PC-9 (cell line): ENCODE measurements around the gene AFF2. TPM values are rescaled to one million over a fixed set of nuclear protein-coding genes. Genes with fewer than 3 reads are reported as not detected.

ENCODE experiments used
- Bru-seq: library from RNA; stranded (reverse); fragments of 400-500 nt; gene quantifications from one replicate; lab custom pipeline; 2021; lab: Mats Ljungman, UMichigan
- BruChase-seq, 2 experiments: library from RNA; stranded (reverse); fragments of 400-500 nt; gene quantifications; one replicate each; lab custom pipeline; 2021; lab: Mats Ljungman, UMichigan
- BruUV-seq: library from RNA; stranded (reverse); fragments of 400-500 nt; replicated peaks from 2 replicates; lab custom pipeline; 2021; lab: Mats Ljungman, UMichigan
- CTCF ChIA-PET: fragments of 300-600 bp; sonication (Branson Sonifier 250); formaldehyde crosslinking; loops from one replicate; lab custom pipeline; 2022; ENCODE audit warnings: antibody characterized with exemption; lab: Charles Lee
- POLR2A ChIA-PET: fragments of 300-600 bp; sonication (Branson Sonifier 250); formaldehyde crosslinking; loops from one replicate; lab custom pipeline; 2022; ENCODE audit warnings: antibody characterized with exemption; ENCODE audit not compliant: unreplicated experiment; lab: Charles Lee
- DNase-seq, 2 experiments: peaks; one replicate each; pipeline versions ENCODE4 v3.0.0 to v3.0.0-alpha.2; 2015 to 2022; ENCODE audit warnings: mixed read lengths in 1 of 2
- H2AFZ ChIP-seq: fragments of 200-600 bp; sonication (generic); 2 replicates; pipeline ENCODE4 v1.8.1; 2017; ENCODE audit warnings: antibody characterized with exemption
- H3F3A ChIP-seq: fragments of 200-600 bp; sonication (generic); 2 replicates; pipeline ENCODE4 v1.8.1; 2017; ENCODE audit warnings: antibody characterized with exemption, mild to moderate bottlenecking, low read depth; ENCODE audit not compliant: insufficient read depth
- H3K27ac ChIP-seq: fragments of 200-600 bp; sonication (generic); 2 replicates; pipeline ENCODE4 v1.6.1; 2016; ENCODE audit warnings: mixed run types
- H3K27me3 ChIP-seq: fragments of 200-600 bp; sonication (generic); 2 replicates; pipeline ENCODE4 v1.6.1; 2016; ENCODE audit warnings: low read depth, mixed run types; ENCODE audit not compliant: insufficient read depth
- H3K36me3 ChIP-seq: fragments of 200-600 bp; sonication (generic); 2 replicates; pipeline ENCODE4 v1.6.1; 2016; ENCODE audit warnings: low read depth, mixed run types
- H3K4me1 ChIP-seq: fragments of 200-600 bp; sonication (generic); replicated peaks from 2 replicates; pipeline ENCODE4 v1.6.1; 2016; ENCODE audit warnings: mixed run types; ENCODE audit not compliant: insufficient read depth
- H3K4me2 ChIP-seq: fragments of 200-600 bp; sonication (generic); 2 replicates; pipeline ENCODE4 v1.6.1; 2017; ENCODE audit warnings: mixed run types
- H3K4me3 ChIP-seq: fragments of 200-600 bp; sonication (generic); 2 replicates; pipeline ENCODE4 v1.6.1; 2016; ENCODE audit warnings: mixed run types
- H3K79me2 ChIP-seq: fragments of 200-600 bp; sonication (generic); 2 replicates; pipeline ENCODE4 v1.6.1; 2017; ENCODE audit warnings: low read depth, mixed run types
- H3K9me2 ChIP-seq: fragments of 200-600 bp; sonication (generic); 2 replicates; pipeline ENCODE4 v1.8.1; 2017; ENCODE audit warnings: mild to moderate bottlenecking; ENCODE audit not compliant: insufficient read depth
- H3K9me3 ChIP-seq: fragments of 200-600 bp; sonication (generic); 2 replicates; pipeline ENCODE4 v1.8.1; 2016; ENCODE audit warnings: low read depth; ENCODE audit not compliant: insufficient read depth
- H4K20me1 ChIP-seq: fragments of 200-600 bp; sonication (generic); 2 replicates; pipeline ENCODE4 v1.8.1; 2017; ENCODE audit not compliant: insufficient read depth
- CTCF ChIP-seq: fragments of 200-600 bp; sonication (generic); conservative IDR thresholded peaks from 2 replicates; pipeline ENCODE4 v1.6.1; 2017; ENCODE audit warnings: mixed run types, antibody characterized with exemption, mild to moderate bottlenecking, moderate library complexity
- EZH2 ChIP-seq: fragments of 200-600 bp; sonication (generic); IDR thresholded peaks from 2 replicates; pipeline ENCODE4 v1.8.0; 2017; ENCODE audit warnings: antibody characterized with exemption, low read depth
- intact Hi-C: fragments of 100-400 bp; cut with micrococcal nuclease; formaldehyde crosslinking; loops from one replicate; pipeline ENCODE4 v1.10.0; 2022; ENCODE audit not compliant: unreplicated experiment
- long read RNA-seq: library from polyadenylated mRNA; stranded (forward); transcript quantifications from one replicate; pipeline ENCODE4 v2.0.0, GENCODE V29; 2022
- total RNA-seq: library from RNA; stranded (reverse); gene quantifications from 2 replicates; pipeline ENCODE4 v1.2.3, GENCODE V29; 2021

AFF2 gene
- total RNA-seq (not detected in 2 replicates), Bru-seq, nascent RNA (percentile 7 among the genes with signal in this experiment), BruChase-seq, experiment 1, labeled RNA remaining after a 2-hour chase (percentile 6 among the genes with signal in this experiment), BruChase-seq, experiment 2, labeled RNA remaining after a 6-hour chase (percentile 3 among the genes with signal in this experiment)
- long read RNA-seq, result 0 reads

GRCh38 chrX:148500423-148501385 lies at the start of gene AFF2:
TSS of gene AFF2 (plus strand) at chrX:148500617. CDS start at chrX:148501098, 481 bp downstream.
- no peaks in the 10 kb centered on the region for H3K9me3 ChIP-seq
- CTCF ChIA-PET, result no interaction called here
- H3K4me3 ChIP-seq, result no peak within 1 kb of the TSS
- H2AFZ ChIP-seq, result no peak within 1 kb of the TSS
- no peak within 1 kb of the TSS for H3K27ac ChIP-seq
- H3K36me3 ChIP-seq, result no peaks in the 10 kb centered on the region
- POLR2A ChIA-PET, result no interaction called here
- BruUV-seq, result no TSS peak
- peaks cover 2% of the 10 kb centered on the region for H3K27me3 ChIP-seq
- H3K4me2 ChIP-seq, result no peak within 1 kb of the TSS
- no peak for DNase-seq
- H3K4me1 ChIP-seq, result no peaks in the 10 kb centered on the region
- TF ChIP-seq CTCF (no peak), EZH2 (no peak)
- H3F3A ChIP-seq, result no peaks in the 10 kb centered on the region
- no peaks in the 10 kb centered on the region for H3K9me2 ChIP-seq
- intact Hi-C loops, result no loop called here
- H3K79me2 ChIP-seq, result no peaks in the 10 kb centered on the region
- H4K20me1 ChIP-seq, result no peaks in the 10 kb centered on the region

DNA sequence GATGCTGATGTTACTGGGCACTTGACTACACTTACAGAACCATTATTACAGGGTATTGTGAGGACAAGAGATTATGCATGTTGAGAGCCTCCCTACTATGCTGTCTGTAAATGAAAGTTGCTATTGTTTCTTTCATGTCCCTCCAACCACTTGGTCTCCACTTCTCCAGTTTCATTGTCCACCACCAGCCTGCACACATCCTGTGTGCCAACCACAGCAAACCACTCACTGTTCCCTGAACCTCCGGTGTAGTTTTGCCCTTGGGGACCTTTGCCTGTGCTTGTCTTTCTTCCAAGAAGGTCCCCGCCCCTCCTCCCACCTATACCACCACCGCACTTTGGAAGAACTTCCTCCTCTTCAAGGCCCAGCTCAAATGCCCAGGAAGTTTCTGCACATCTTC lies 43.1 kb upstream of the AFF2 start:
- Histone ChIP-seq H3K4me2 (no peak overlapping the region), H4K20me1 (no peaks in the 10 kb centered on the region), H3K9me3 (no peaks in the 10 kb centered on the region), H3K4me3 (no peak overlapping the region), H3K4me1 (no peaks in the 10 kb centered on the region), H3F3A (no peaks in the 10 kb centered on the region), H3K36me3 (no peaks in the 10 kb centered on the region), H3K9me2 (no peaks in the 10 kb centered on the region), H3K27me3 (0 out of 2 replicates have a peak, but pooled peaks cover 6% of the 10 kb centered on the region), H3K79me2 (no peaks in the 10 kb centered on the region), H2AFZ (no peak overlapping the region), H3K27ac (no peak overlapping the region)
- ChIA-PET POLR2A (no interaction called here), CTCF (no interaction called here)
- TF ChIP-seq CTCF (no peak), EZH2 (no peak)
- BruUV-seq, result no TSS peak
- no peak for DNase-seq
- intact Hi-C loops, result no loop called here

- H3K4me1 ChIP-seq, result no peaks in the 10 kb centered on the region
- H3K9me3 ChIP-seq, result no peaks in the 10 kb centered on the region
- H3K36me3 ChIP-seq, result no peaks in the 10 kb centered on the region
- BruUV-seq, result no TSS peak
- CTCF ChIA-PET, result no interaction called here
- H4K20me1 ChIP-seq, result no peaks in the 10 kb centered on the region
- intact Hi-C loops, result no loop called here
- no peaks in the 10 kb centered on the region for H3K9me2 ChIP-seq
- H3F3A ChIP-seq, result no peaks in the 10 kb centered on the region
- no peaks in the 10 kb centered on the region for H3K79me2 ChIP-seq
- H3K4me3 ChIP-seq, result no peak overlapping the region
- H2AFZ ChIP-seq, result no peak overlapping the region
- no peak overlapping the region for H3K27ac ChIP-seq
- no peak for DNase-seq
- POLR2A ChIA-PET, result no interaction called here
- TF ChIP-seq CTCF (no peak), EZH2 (no peak)
- no peaks in the 10 kb centered on the region for H3K27me3 ChIP-seq
- H3K4me2 ChIP-seq, result no peak overlapping the region
Measured at GRCh38 chrX:148459343-148459742, 41.1 kb upstream of the AFF2 start.
